KBM-7 (cell line): ENCODE measurements around the gene PLEKHG2.

Experiments
- DNase-seq: peaks from one replicate; pipeline ENCODE4 v3.0.0-alpha.2; 2015
- in situ Hi-C: fragments of 300-500 bp; cut with MboI; formaldehyde crosslinking; loops from 2 replicates; pipeline ENCODE4 v1.14.3; 2020; ENCODE audit warnings: low sequenced_read_pairs, low pct_unique_long_range_greater_than_20kb, mixed read lengths

Gene PLEKHG2

GRCh38 chr19:39405261-39405957, 7.1 kb upstream of the PLEKHG2 start:
- in situ Hi-C loops = no loop called here
- DNase-seq = no peak

DNA sequence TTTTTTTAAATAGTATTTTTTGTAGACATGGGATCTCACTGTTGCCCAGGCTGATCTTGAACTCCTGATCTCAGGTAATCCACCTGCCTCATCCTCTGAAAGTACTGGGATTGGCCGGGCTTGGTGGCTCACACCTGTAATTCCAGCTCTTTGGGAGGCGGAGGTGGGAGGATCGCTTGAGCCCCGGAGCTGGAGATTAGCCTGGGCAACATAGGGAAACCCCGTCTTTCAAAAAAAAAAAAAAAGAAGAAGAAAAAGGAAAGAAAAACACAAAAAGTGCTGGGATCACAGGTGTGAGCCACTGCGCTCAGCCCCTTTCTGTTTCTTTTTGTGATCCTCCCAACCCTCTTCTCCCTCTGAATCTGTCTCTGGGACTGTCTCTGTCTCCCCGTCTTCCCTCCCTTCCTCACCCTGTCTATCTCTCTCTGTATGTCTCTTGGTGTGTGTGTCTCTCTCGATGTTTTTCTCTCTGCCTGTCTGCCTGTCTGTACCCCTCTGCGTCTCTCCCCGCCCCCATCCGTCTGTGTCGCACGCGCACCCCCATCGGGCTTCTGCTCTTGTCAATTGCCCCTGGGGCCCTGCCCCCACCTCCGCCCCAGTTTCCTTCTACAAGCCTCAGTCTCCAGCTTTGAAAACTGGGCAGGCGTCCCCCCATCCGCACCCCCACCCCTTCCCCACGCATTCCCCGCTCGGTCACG, 6.4 kb upstream of the PLEKHG2 start:
- peak; percentile 67 for DNase-seq
- in situ Hi-C loops = no loop called here

DNA sequence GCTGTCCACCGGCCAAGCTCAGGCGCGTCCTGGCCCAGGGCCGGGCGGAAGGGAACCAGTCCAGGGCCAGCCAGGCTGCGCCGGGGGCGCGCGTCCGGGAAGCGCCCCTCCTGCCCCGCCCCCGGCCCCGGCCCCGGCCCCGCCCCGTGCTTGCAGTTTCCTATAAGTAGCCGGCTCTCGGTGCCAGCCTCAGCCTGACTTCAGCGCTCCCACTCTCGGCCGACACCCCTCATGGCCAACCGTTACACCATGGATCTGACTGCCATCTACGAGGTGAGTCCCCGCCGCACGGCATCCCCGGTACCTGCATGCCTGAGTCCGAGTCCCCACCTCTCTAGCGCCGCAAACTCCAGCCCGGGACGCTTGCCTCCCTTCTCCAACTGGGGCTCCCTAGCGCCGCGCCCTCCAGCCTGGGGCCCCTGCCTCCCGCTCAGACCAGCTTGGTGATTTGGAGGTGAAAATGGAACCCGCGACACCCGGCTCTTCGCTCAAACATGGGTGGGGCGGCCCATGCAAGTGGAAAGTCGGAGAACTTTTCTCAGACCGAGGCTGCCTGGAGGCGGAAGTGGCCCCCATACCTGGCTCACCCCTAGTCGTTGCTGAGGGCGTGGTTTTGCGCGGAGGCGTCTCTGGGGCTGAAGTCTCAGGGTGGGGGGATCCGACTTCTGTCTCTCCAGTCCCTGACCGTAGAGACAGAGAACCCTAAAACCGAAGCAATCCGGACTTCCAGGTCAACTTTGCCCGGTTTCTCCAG, 5.6 kb upstream of the PLEKHG2 start, which contains the start of gene ZFP36:
TSS of gene ZFP36 (plus strand) at position 192 of the 754 bp plus-strand sequence. CDS start at position 250, 58 bp downstream.
- DNase-seq = peak; percentile 74
- in situ Hi-C loops = no loop called here

- no peak for DNase-seq
- in situ Hi-C loops = no loop called here
These were observed 5.1 kb upstream of the PLEKHG2 start for GRCh38 chr19:39407410-39407659.

DNA sequence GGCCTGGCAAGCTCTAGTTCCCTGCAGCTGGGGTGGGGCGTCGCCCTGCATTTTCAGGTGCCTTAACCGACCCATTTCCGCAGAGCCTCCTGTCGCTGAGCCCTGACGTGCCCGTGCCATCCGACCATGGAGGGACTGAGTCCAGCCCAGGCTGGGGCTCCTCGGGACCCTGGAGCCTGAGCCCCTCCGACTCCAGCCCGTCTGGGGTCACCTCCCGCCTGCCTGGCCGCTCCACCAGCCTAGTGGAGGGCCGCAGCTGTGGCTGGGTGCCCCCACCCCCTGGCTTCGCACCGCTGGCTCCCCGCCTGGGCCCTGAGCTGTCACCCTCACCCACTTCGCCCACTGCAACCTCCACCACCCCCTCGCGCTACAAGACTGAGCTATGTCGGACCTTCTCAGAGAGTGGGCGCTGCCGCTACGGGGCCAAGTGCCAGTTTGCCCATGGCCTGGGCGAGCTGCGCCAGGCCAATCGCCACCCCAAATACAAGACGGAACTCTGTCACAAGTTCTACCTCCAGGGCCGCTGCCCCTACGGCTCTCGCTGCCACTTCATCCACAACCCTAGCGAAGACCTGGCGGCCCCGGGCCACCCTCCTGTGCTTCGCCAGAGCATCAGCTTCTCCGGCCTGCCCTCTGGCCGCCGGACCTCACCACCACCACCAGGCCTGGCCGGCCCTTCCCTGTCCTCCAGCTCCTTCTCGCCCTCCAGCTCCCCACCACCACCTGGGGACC, 4.6 kb upstream of the PLEKHG2 start:
- in situ Hi-C loops = no loop called here
- DNase-seq = peak; percentile 20

GRCh38 chr19:39408392-39409207, 3.9 kb upstream of the PLEKHG2 start:
- in situ Hi-C loops = no loop called here
- DNase-seq = peak; percentile 35

GRCh38 chr19:39409208-39410016, 3.1 kb upstream of the PLEKHG2 start:
- DNase-seq = peak; percentile 53
- in situ Hi-C loops = no loop called here

- DNase-seq = peak; percentile 83
- in situ Hi-C loops = no loop called here
These were observed 2.2 kb upstream of the PLEKHG2 start for GRCh38 chr19:39410017-39410830.

DNA sequence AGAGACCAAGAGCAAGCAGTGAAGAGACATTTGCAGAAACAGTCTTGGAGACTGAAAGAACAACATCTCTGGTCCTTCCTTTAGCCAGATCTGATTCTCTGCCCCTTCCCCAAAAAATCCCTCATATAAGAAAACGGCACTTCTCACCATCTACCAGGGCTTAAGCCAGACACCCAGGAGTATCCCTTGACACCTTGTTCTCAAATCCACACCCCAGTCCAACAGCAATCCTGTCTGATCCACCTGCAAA, 1.7 kb upstream of the PLEKHG2 start:
- in situ Hi-C loops = no loop called here
- DNase-seq = no peak

- in situ Hi-C loops = no loop called here
- no peak for DNase-seq
These were observed 1.2 kb upstream of the PLEKHG2 start for GRCh38 chr19:39411081-39411831.

GRCh38 chr19:39411832-39412099, 703 bp upstream of the PLEKHG2 start:
- in situ Hi-C loops = no loop called here
- no peak for DNase-seq

DNA sequence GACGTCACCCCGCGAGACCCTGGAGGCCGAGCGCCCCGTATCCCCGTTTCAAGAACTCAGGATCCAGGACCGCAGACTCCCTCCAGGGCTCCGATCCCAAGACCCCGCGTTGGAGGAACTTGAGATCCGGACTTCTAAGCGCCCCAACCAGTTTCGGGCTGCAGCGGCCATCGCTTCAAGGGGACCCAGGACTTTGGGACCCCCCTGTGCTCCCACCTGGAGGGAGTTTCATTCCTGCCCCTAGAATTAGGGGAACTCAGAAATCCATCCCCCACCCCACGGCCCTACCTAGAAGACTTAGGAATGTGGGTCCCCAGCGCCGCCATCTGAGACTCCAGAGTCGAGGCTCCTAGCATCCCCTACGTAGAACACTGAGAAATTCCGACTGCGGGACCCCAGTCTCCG, 400 bp downstream of the PLEKHG2 start:
- no peak for DNase-seq
- in situ Hi-C loops = no loop called here

DNA sequence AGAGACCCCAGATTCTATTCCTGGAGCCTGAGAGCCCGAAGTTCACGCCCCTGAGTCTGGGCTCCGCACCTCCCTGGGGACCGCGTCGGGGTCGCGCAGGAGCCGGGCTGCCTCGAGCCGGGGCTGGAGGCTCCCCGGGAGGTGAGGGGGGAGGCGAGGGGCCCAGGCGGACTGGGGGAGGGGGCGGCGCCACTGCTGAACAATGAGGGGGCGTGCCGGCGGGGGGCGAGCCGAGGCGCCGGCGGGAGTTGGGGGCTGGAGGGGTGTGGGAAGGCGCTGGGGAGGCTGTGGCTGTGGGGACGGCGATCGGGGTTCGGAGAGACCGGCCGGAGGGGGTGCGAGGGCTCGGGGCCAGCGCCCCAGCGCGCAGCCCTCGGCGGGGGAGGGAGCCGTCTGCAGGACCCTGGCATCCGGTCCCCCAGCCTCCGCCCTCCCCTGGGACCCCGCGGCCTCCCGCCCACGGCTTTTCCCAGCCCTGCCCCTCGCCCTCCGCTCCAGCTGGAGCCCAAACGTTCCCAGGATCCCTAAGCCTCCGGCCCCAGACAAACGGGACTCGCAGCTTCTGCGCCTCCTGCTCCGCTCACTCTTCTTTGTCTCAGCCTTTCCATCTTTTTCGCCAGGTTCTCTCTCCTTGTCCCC, 922 bp downstream of the PLEKHG2 start:
- no peak for DNase-seq
- in situ Hi-C loops = no loop called here

- DNase-seq = peak; percentile 19
- in situ Hi-C loops = no loop called here
These were observed 1.6 kb downstream of the PLEKHG2 start for GRCh38 chr19:39413911-39414608.

DNA sequence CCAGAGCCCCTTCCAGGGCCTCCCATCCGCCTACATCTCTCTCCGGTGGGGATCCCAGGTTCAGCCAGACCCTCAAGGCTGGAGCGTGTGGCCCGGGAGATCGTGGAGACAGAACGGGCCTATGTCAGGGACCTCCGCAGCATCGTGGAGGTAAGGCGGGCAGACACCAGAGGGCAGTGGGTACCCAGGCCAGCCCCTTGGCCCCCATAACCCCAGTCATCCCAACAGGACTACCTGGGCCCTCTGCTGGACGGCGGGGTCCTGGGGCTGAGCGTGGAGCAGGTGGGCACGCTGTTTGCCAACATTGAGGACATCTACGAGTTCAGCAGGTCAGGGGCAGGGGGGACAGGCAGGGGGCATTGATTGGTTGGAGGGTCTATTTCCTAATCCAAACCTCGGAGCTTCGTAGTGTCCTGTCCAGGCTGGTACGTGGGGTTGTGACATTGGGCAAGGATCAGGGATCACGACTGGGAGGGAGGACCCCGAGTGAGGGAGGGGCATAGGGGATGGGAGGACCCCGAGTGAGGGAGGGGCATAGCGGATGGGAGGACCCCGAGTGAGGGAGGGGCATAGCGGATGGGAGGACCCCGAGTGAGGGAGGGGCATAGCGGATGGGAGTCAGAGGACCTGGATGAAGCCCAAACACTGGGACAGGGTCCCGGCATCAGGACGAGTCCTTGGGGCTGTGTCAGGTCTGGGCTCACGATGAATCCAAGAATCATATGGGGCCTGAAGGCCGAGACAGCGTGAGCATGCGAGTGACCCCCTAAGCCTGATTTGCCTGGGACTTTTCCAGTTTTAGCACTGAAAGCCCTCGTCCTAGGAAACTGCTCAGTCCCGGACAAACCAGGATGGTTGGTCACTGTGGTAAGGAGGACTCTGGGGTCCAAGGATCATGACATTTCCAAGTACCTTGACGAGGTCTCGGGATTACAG, 2.9 kb downstream of the PLEKHG2 start:
- in situ Hi-C loops = no loop called here
- DNase-seq = no peak
